GM12878 (cell line): ENCODE measurements around the gene GPR152. TPM values are rescaled to one million over a fixed set of nuclear protein-coding genes. Genes with fewer than 3 reads are reported as not detected.

Source experiments
- ATAC-seq: fragments of 200-7000 bp; cut with Tn5 transposase; 3 replicates; pipeline ENCODE4 v1.9.1; 2020; ENCODE audit warnings: mild to moderate bottlenecking, moderate library complexity
- BruUV-seq: library from RNA; stranded (reverse); fragments of 400-500 nt; replicated peaks from 2 replicates; lab custom pipeline; 2021; lab: Mats Ljungman, UMichigan
- CTCF ChIA-PET: fragments of 300-600 bp; sonication (Branson Sonifier 250); formaldehyde crosslinking; extraction: SDS; loops from one replicate; lab custom pipeline; 2021; ENCODE audit warnings: inconsistent platforms; lab: Yijun Ruan, JAX
- POLR2A ChIA-PET: fragments of 350-600 bp; formaldehyde crosslinking; extraction: SDS; loops from one replicate; lab custom pipeline; 2021; ENCODE audit warnings: inconsistent platforms; lab: Charles Lee
- RAD21 ChIA-PET: fragments of 300-600 bp; sonication (Branson Sonifier 250); formaldehyde crosslinking; loops from one replicate; lab custom pipeline; 2023; ENCODE audit warnings: antibody characterized with exemption; ENCODE audit not compliant: unreplicated experiment; lab: Charles Lee
- SMC1A ChIA-PET: fragments of 300-600 bp; sonication (Branson Sonifier 250); formaldehyde crosslinking; loops from one replicate; lab custom pipeline; 2023; ENCODE audit not compliant: unreplicated experiment, uncharacterized antibody; lab: Charles Lee
- DNase-seq: peaks from one replicate; pipeline ENCODE4 v3.0.0-alpha.2; 2011; ENCODE audit warnings: low read depth, low spot score
- FAIRE-seq: peaks from 3 replicates; lab custom pipeline; 2011; peaks lifted over from hg19 to GRCh38; lab: Jason Lieb, UNC
- H2AFZ ChIP-seq: 2 replicates; pipeline ENCODE4 v1.6.0; 2011; ENCODE audit warnings: low read depth, low read length, control low read depth; ENCODE audit not compliant: control insufficient read depth
- H3K27ac ChIP-seq: 2 replicates; pipeline ENCODE4 v1.5.1; 2011; ENCODE audit warnings: control low read depth; ENCODE audit not compliant: control insufficient read depth, insufficient read depth
- H3K27me3 ChIP-seq, 2 experiments: replicated peaks in 1 of 2; 2 replicates each; pipeline versions ENCODE4 v1.6.0 to v1.6.1; 2011; ENCODE audit warnings: low read length in 1 of 2; ENCODE audit not compliant: control insufficient read depth in 2 of 2, insufficient read depth in 2 of 2
- H3K36me3 ChIP-seq, 2 experiments: 2 replicates each; pipeline ENCODE4 v1.5.1; 2011; ENCODE audit warnings: low read length in 1 of 2; ENCODE audit not compliant: control insufficient read depth in 2 of 2, insufficient read depth in 2 of 2
- H3K4me1 ChIP-seq: 2 replicates; pipeline ENCODE4 v1.6.1; 2011; ENCODE audit warnings: mild to moderate bottlenecking, low read length, moderate library complexity, mixed read lengths; ENCODE audit not compliant: control insufficient read depth, insufficient read depth
- H3K4me2 ChIP-seq: 2 replicates; pipeline ENCODE4 v1.6.0; 2011; ENCODE audit warnings: control low read depth; ENCODE audit not compliant: control insufficient read depth, insufficient read depth
- H3K4me3 ChIP-seq: fragments of 200-600 bp; sonication (generic); 2 replicates; pipeline ENCODE4 v1.5.1; 2016
- H3K79me2 ChIP-seq: 2 replicates; pipeline ENCODE4 v1.6.0; 2011; ENCODE audit warnings: low read length; ENCODE audit not compliant: control insufficient read depth, insufficient read depth
- H3K9ac ChIP-seq: 2 replicates; pipeline ENCODE4 v1.8.0; 2011; ENCODE audit warnings: low read length, control low read depth, mixed read lengths; ENCODE audit not compliant: control insufficient read depth, insufficient read depth
- H3K9me3 ChIP-seq: replicated peaks from 3 replicates; pipeline ENCODE4 v1.5.1; 2011; ENCODE audit warnings: mild to moderate bottlenecking, low read length; ENCODE audit not compliant: control insufficient read depth, insufficient read depth
- H4K20me1 ChIP-seq: 2 replicates; pipeline ENCODE4 v1.6.0; 2011; ENCODE audit not compliant: control insufficient read depth, insufficient read depth
- BACH1 ChIP-seq: fragments of 450-650 bp; IDR thresholded peaks from 2 replicates; pipeline ENCODE4 v1.6.1; 2017; ENCODE audit warnings: mild to moderate bottlenecking, borderline replicate concordance
- HCFC1 ChIP-seq: fragments of 150-350 bp; IDR thresholded peaks from 2 replicates; pipeline ENCODE4 v1.6.1; 2014; ENCODE audit warnings: low read length
- HDAC2 ChIP-seq: fragments of 200-600 bp; sonication (generic); IDR thresholded peaks from 2 replicates; pipeline ENCODE4 v1.6.1; 2017
- LARP7 ChIP-seq: fragments of 450-650 bp; IDR thresholded peaks from 2 replicates; pipeline ENCODE4 v1.6.1; 2017; ENCODE audit warnings: mild to moderate bottlenecking
- NFIC ChIP-seq: IDR thresholded peaks from 2 replicates; pipeline ENCODE4 v1.6.1; 2012; ENCODE audit warnings: low read depth, mild to moderate bottlenecking, inconsistent platforms, low read length, moderate library complexity
- SIX5 ChIP-seq: IDR thresholded peaks from 2 replicates; pipeline ENCODE4 v1.6.1; 2011; ENCODE audit warnings: mild to moderate bottlenecking, low read depth, low read length, moderate library complexity; ENCODE audit not compliant: severe bottlenecking
- SREBF2 ChIP-seq: IDR thresholded peaks from 2 replicates; pipeline ENCODE4 v1.6.1; 2012; ENCODE audit warnings: mild to moderate bottlenecking, low read length
- SRF ChIP-seq, 2 experiments: IDR thresholded peaks; 2 replicates each; pipeline ENCODE4 v1.6.1; 2011; ENCODE audit warnings: low read depth in 2 of 2, low read length in 2 of 2, mild to moderate bottlenecking in 1 of 2, moderate library complexity in 1 of 2
- WRNIP1 ChIP-seq: IDR thresholded peaks from 2 replicates; pipeline ENCODE4 v1.6.1; 2011; ENCODE audit warnings: low read depth, low read length, improper control_type of control experiment, borderline replicate concordance
- WGBS: methylation state at CpG from one replicate; pipeline ENCODE4 v1.1.6; 2016; ENCODE audit warnings: low lambda C conversion rate; ENCODE audit not compliant: insufficient replicate concordance, insufficient coverage; ENCODE audit errors: missing lambda C conversion rate; 5-methylcytosine and 5-hydroxymethylcytosine counted together
- in situ Hi-C: fragments of 300-500 bp; cut with MboI; formaldehyde crosslinking; loops from 9 replicates; pipeline ENCODE4 v1.14.3; 2018; ENCODE audit warnings: mixed read lengths
- intact Hi-C: fragments of 100-400 bp; cut with micrococcal nuclease; formaldehyde crosslinking; loops from one replicate; pipeline ENCODE4 v1.14.2; 2022; ENCODE audit not compliant: unreplicated experiment
- polyA plus RNA-seq, 11 experiments: library from polyadenylated mRNA; depleted of rRNA in 4 of 11; unstranded in 6 of 11; stranded (reverse) in 5 of 11; fragments of >200 nt; fragmentation: Nextera tagmentation in 4 of 11; fragmentation: Illumina TruSeq in 1 of 11; extraction: Ambion mirVana in 4 of 11; extraction: Trizol in 1 of 11; gene quantifications; 1 replicate in 1 of 11; 2 replicates in 10 of 11; pipeline versions ENCODE4 v1.2.1 to v1.2.3, GENCODE V29; 2011 to 2016; ENCODE audit warnings: inconsistent platforms in 2 of 11, missing spikeins in 2 of 11, low read depth in 1 of 11
- total RNA-seq, 4 experiments: library from RNA; depleted of rRNA in 3 of 4; stranded (reverse); fragments of >200 nt in 3 of 4; fragmentation: Illumina TruSeq in 1 of 4; extraction: Trizol in 1 of 4; gene quantifications; 2 replicates each; pipeline versions ENCODE4 v1.2.1 to v1.2.3, GENCODE V29; 2013 to 2021
- TF ChIP-seq, protein P1 (sequence below): fragments of 450-650 bp; IDR thresholded peaks from 2 replicates; pipeline ENCODE4 v1.6.1; 2016; ENCODE audit warnings: mild to moderate bottlenecking
- TF ChIP-seq, protein P2 (sequence below): fragments of 450-650 bp; IDR thresholded peaks from 2 replicates; pipeline ENCODE4 v1.6.1; 2017; ENCODE audit warnings: low read depth, mild to moderate bottlenecking, moderate library complexity
- TF ChIP-seq, protein P3 (sequence below): IDR thresholded peaks from 2 replicates; pipeline ENCODE4 v1.6.1; 2012; ENCODE audit warnings: low read depth, low read length, improper control_type of control experiment

GPR152 gene
- total and polyA plus RNA-seq, 10 of the 15 experiments (the other 5 are each of a cell fraction or from before 2014, with no cell fraction given) = not detected

DNA sequence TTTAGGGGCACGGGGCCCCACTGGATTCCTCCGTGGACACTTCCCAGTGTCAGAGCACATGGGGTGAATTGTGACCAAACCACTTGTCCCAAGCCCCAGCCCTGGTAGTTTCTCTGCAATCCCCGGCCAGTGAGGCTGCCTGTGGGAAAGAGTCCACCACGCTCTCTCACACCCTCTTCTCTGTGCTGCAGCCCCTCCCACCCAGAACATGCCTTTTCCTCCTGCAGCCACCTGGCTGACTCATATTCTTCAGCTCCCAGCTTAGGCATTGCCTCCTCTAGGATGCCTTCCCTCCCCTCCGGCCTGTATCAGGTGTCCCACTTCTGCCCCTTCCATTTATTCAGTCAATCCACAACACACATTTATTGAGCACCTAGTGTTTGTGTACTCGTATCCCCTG, 29.6 kb downstream of the GPR152 start:
- RAD21 ChIA-PET = no interaction called here
- WGBS = 79% methylated on average over 6 of the region's 6 CpGs
- intact Hi-C loops = no loop called here
- no peak overlapping the region for H3K27ac ChIP-seq
- no peaks in the 10 kb centered on the region for H4K20me1 ChIP-seq
- H3K27me3 ChIP-seq = no peaks in the 10 kb centered on the region
- SMC1A ChIA-PET = no interaction called here
- no peak for ATAC-seq
- CTCF ChIA-PET = no interaction called here
- no peak overlapping the region for H3K9ac ChIP-seq
- no TSS peak for BruUV-seq
- H3K4me3 ChIP-seq = no peak overlapping the region
- peaks cover 2% of the 10 kb centered on the region; the same call in 1 of the 2 replicates for H3K4me1 ChIP-seq
- POLR2A ChIA-PET = interaction anchor here (1.4 kb wide), 1 partner anchor 9 kb away, joined by 3 read pairs; no protein-coding TSS in a partner anchor
- FAIRE-seq = no peak
- no peaks in the 10 kb centered on the region for H3K9me3 ChIP-seq
- H3K36me3 ChIP-seq = no peaks in the 10 kb centered on the region
- H3K79me2 ChIP-seq = no peaks in the 10 kb centered on the region
- in situ Hi-C loops = no loop called here
- no peak overlapping the region for H3K4me2 ChIP-seq
- TF ChIP-seq LARP7 = no peak
- TF ChIP-seq, protein P1, sequence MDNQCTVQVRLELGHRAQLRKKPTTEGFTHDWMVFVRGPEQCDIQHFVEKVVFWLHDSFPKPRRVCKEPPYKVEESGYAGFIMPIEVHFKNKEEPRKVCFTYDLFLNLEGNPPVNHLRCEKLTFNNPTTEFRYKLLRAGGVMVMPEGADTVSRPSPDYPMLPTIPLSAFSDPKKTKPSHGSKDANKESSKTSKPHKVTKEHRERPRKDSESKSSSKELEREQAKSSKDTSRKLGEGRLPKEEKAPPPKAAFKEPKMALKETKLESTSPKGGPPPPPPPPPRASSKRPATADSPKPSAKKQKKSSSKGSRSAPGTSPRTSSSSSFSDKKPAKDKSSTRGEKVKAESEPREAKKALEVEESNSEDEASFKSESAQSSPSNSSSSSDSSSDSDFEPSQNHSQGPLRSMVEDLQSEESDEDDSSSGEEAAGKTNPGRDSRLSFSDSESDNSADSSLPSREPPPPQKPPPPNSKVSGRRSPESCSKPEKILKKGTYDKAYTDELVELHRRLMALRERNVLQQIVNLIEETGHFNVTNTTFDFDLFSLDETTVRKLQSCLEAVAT = no peak
- TF ChIP-seq, protein P2, sequence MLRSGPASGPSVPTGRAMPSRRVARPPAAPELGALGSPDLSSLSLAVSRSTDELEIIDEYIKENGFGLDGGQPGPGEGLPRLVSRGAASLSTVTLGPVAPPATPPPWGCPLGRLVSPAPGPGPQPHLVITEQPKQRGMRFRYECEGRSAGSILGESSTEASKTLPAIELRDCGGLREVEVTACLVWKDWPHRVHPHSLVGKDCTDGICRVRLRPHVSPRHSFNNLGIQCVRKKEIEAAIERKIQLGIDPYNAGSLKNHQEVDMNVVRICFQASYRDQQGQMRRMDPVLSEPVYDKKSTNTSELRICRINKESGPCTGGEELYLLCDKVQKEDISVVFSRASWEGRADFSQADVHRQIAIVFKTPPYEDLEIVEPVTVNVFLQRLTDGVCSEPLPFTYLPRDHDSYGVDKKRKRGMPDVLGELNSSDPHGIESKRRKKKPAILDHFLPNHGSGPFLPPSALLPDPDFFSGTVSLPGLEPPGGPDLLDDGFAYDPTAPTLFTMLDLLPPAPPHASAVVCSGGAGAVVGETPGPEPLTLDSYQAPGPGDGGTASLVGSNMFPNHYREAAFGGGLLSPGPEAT = no peak
- no peak for TF ChIP-seq BACH1
- TF ChIP-seq HDAC2 = no peak
- no peak for TF ChIP-seq SIX5
- no peak for TF ChIP-seq WRNIP1
- TF ChIP-seq SREBF2 = no peak
- TF ChIP-seq, protein P3, sequence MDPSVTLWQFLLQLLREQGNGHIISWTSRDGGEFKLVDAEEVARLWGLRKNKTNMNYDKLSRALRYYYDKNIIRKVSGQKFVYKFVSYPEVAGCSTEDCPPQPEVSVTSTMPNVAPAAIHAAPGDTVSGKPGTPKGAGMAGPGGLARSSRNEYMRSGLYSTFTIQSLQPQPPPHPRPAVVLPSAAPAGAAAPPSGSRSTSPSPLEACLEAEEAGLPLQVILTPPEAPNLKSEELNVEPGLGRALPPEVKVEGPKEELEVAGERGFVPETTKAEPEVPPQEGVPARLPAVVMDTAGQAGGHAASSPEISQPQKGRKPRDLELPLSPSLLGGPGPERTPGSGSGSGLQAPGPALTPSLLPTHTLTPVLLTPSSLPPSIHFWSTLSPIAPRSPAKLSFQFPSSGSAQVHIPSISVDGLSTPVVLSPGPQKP = no peak
- no peak for TF ChIP-seq HCFC1
- no peak for TF ChIP-seq NFIC
- TF ChIP-seq SRF (IDR thresholded peaks at IDR 0.05; ENCODE audit: low read depth in 2 of 2, low read length in 2 of 2) = no peak
- no peak for DNase-seq
- no peak overlapping the region for H2AFZ ChIP-seq
